OCI-LY7 (cell line): ENCODE data around the gene PRR14L. TPM values are rescaled to one million over a fixed set of nuclear protein-coding genes. Genes with fewer than 3 reads are reported as not detected.

Experiments used
- BruUV-seq: library from RNA; stranded (reverse); fragments of 400-500 nt; replicated peaks from 2 replicates; lab custom pipeline; 2021; lab: Mats Ljungman, UMichigan
- CTCF ChIA-PET: fragments of 300-600 bp; sonication (Branson Sonifier 250); formaldehyde crosslinking; loops from one replicate; lab custom pipeline; 2022; ENCODE audit warnings: antibody characterized with exemption; ENCODE audit not compliant: unreplicated experiment; lab: Charles Lee
- POLR2A ChIA-PET: fragments of 300-600 bp; sonication (Branson Sonifier 250); formaldehyde crosslinking; loops from one replicate; lab custom pipeline; 2022; ENCODE audit warnings: antibody characterized with exemption; lab: Charles Lee
- DNase-seq: peaks from one replicate; pipeline ENCODE4 v3.0.0-alpha.2; 2015; ENCODE audit warnings: low spot score
- H2AFZ ChIP-seq: fragments of 200-600 bp; sonication (generic), shearing (Covaris generic); 2 replicates; pipeline ENCODE4 v1.6.1; 2014; ENCODE audit warnings: mild to moderate bottlenecking, antibody characterized with exemption, low read length, moderate library complexity
- H3K27ac ChIP-seq: fragments of 200-600 bp; sonication (generic); 2 replicates; pipeline ENCODE4 v1.5.1; 2014; ENCODE audit warnings: mixed run types, low read depth, mild to moderate bottlenecking, moderate library complexity, low read length, inconsistent platforms; ENCODE audit not compliant: poor library complexity, severe bottlenecking
- H3K36me3 ChIP-seq: fragments of 200-600 bp; sonication (generic); 2 replicates; pipeline ENCODE4 v1.6.1; 2014; ENCODE audit warnings: mild to moderate bottlenecking, antibody characterized with exemption, low read length, moderate library complexity, mixed read lengths; ENCODE audit not compliant: insufficient read depth
- H3K4me1 ChIP-seq: fragments of 200-600 bp; sonication (generic); 2 replicates; pipeline ENCODE4 v1.5.1; 2014; ENCODE audit warnings: mild to moderate bottlenecking, low read length; ENCODE audit not compliant: insufficient read depth, poor library complexity, severe bottlenecking
- H3K4me2 ChIP-seq: fragments of 200-600 bp; sonication (generic); 2 replicates; pipeline ENCODE4 v1.6.1; 2014; ENCODE audit warnings: mild to moderate bottlenecking, low read length
- H3K4me3 ChIP-seq: fragments of 200-600 bp; sonication (generic); 2 replicates; pipeline ENCODE4 v1.5.1; 2014; ENCODE audit warnings: mild to moderate bottlenecking, low read depth, low read length; ENCODE audit not compliant: poor library complexity, severe bottlenecking
- H3K79me2 ChIP-seq: fragments of 200-600 bp; sonication (generic); 2 replicates; pipeline ENCODE4 v1.6.1; 2016; ENCODE audit warnings: low read depth, mild to moderate bottlenecking, low read length, moderate library complexity, mixed read lengths; ENCODE audit not compliant: insufficient read depth
- H3K9me2 ChIP-seq: fragments of 200-600 bp; sonication (generic); 2 replicates; pipeline ENCODE4 v1.6.1; 2016; ENCODE audit warnings: mild to moderate bottlenecking, low read length, mixed read lengths; ENCODE audit not compliant: insufficient read depth
- H3K9me3 ChIP-seq: fragments of 200-600 bp; sonication (generic); 2 replicates; pipeline ENCODE4 v1.6.1; 2014; ENCODE audit warnings: mild to moderate bottlenecking, mixed run types, low read length, mixed read lengths
- H4K20me1 ChIP-seq: fragments of 200-600 bp; sonication (generic); 2 replicates; pipeline ENCODE4 v1.6.1; 2014; ENCODE audit warnings: mild to moderate bottlenecking, antibody characterized with exemption, low read length, moderate library complexity, mixed read lengths; ENCODE audit not compliant: insufficient read depth
- CTCF ChIP-seq: fragments of 200-600 bp; sonication (generic); conservative IDR thresholded peaks from 2 replicates; pipeline ENCODE4 v1.5.1; 2014; ENCODE audit warnings: mild to moderate bottlenecking, antibody characterized with exemption, low read length, moderate library complexity, mixed read lengths
- EZH2phosphoT487 ChIP-seq: fragments of 200-600 bp; sonication (generic); IDR thresholded peaks from 2 replicates; pipeline ENCODE4 v1.6.1; 2018; ENCODE audit warnings: low read depth, borderline replicate concordance, mild to moderate bottlenecking, mixed run types, antibody characterized with exemption, low read length, moderate library complexity, mixed read lengths
- intact Hi-C: fragments of 100-400 bp; cut with micrococcal nuclease; formaldehyde crosslinking; loops from one replicate; pipeline ENCODE4 v1.10.0; 2022; ENCODE audit not compliant: unreplicated experiment
- total RNA-seq, 2 experiments: library from RNA; depleted of rRNA in 1 of 2; stranded (reverse); fragments of >200 nt in 1 of 2; shearing (Covaris generic) in 1 of 2; gene quantifications; 2 replicates each; pipeline ENCODE4 v1.2.3, GENCODE V29; 2014 to 2022

The PRR14L gene
- total RNA-seq, 2 experiments from 2014 or later: 21.9 to 51.1 TPM

DNA sequence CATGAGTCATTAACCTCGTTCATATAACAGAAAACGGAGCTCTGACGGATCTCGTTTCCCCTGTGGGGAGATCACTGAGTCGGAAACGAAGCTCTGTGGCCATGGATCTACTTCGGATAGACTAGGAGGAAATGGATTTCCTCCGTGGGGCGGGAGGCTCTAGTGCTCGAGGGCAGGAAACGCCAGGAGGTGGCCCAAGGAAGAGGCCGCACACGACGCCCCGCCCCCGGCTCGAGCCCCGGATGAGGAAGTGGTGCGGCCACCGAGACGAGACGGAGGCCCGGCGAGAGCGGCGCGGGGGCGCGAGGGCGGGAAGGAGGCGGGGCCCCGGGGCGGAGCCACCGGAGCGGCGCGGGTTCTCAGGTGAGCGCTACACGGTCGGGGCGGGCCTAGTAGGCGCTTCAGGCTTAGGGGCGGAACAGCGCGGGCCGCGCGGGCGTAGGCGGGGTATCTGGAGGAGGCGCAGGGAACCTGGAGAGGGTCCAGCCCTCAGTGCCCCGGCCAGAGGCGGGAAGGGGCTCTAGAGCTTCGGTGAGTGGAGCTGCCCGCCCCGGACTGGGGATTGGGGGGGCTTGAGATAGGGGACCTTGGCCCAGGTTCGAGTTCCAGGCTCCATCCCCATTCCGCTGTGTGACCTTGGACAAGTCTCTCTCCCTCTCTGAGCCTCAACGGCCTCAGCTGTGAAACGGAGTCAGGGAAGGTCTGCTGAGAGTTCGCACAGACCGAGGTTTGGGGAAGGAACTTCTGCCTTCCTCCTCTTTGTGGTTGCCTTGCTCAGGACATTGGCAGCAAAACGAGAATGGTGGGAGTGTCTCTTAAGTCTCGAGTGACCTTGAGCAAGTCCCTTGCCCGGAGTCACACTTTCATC lies 3.9 kb upstream of the PRR14L start, which contains the start of gene DEPDC5:
Gene DEPDC5, plus strand, starts transcription at position 386 of the 868 bp plus-strand sequence. CDS start 903 bp downstream, outside the sequence.
- BruUV-seq: no TSS peak
- ChIA-PET CTCF (interaction anchor here (0.7 kb wide), 1 partner anchor 199 kb away, joined by 3 read pairs; no protein-coding TSS in a partner anchor), POLR2A (interaction anchor here (0.5 to 1.3 kb wide), 7 partner anchors 8 to 1316 kb away, joined by 3 to 4 read pairs (median 3); partner anchors contain the start of gene PISD)
- Histone ChIP-seq H4K20me1 (no peaks in the 10 kb centered on the region), H3K4me3 (peak within 1 kb of the TSS; percentile 85), H3K4me1 (peaks cover 40% of the 10 kb centered on the region), H3K4me2 (peak within 1 kb of the TSS; percentile 99), H3K9me3 (no peaks in the 10 kb centered on the region), H3K79me2 (peaks cover 31% of the 10 kb centered on the region), H3K27ac (peak within 1 kb of the TSS; percentile 77), H3K36me3 (peaks cover 19% of the 10 kb centered on the region), H3K9me2 (no peaks in the 10 kb centered on the region), H2AFZ (peak within 1 kb of the TSS; percentile 69; the same call in 1 of the 2 replicates)
- no peak for TF ChIP-seq EZH2phosphoT487
- TF ChIP-seq CTCF: no peak
- intact Hi-C loops: loop anchor here (2.0 to 5.0 kb wide), 5 partner anchors 38 to 723 kb away; partner anchors contain the start of gene YWHAH
- DNase-seq: peak; percentile 95

- Histone ChIP-seq H2AFZ (peak overlapping the region; percentile 5; the same call in 1 of the 2 replicates), H3K4me3 (peak overlapping the region; percentile 85), H3K27ac (peak overlapping the region; percentile 77), H3K79me2 (peaks cover 38% of the 10 kb centered on the region), H3K4me1 (peaks cover 46% of the 10 kb centered on the region), H3K36me3 (peaks cover 13% of the 10 kb centered on the region), H3K9me3 (no peaks in the 10 kb centered on the region), H4K20me1 (no peaks in the 10 kb centered on the region), H3K9me2 (no peaks in the 10 kb centered on the region), H3K4me2 (peak overlapping the region; percentile 85)
- TF ChIP-seq EZH2phosphoT487 (no peak), CTCF (no peak)
- BruUV-seq: TSS peak; percentile 88
- POLR2A ChIA-PET: interaction anchor here (0.5 to 1.3 kb wide), 7 partner anchors 9 to 91 kb away, joined by 3 to 4 read pairs (median 3); partner anchors contain the start of gene PISD
- DNase-seq: peak; percentile 67
- CTCF ChIA-PET: no interaction called here
- intact Hi-C loops: loop anchor here (5.0 kb wide), 4 partner anchors 39 to 724 kb away; no protein-coding TSS in a partner anchor
Observed at GRCh38 chr22:31753005-31753633, 3.2 kb upstream of the PRR14L start.
